Activated gamma-delta T cell (primary cell): ENCODE results near the gene LRCH4.
"Not testable (repeated sequence)": the region's sequence is repeated elsewhere in the genome, so short reads cannot be mapped to it uniquely, and the experiment has no call there.

ENCODE experiments used
- DNase-seq: peaks from one replicate; lab custom pipeline; 2025; lab: John Stamatoyannopoulos, UW

LRCH4 gene

DNA sequence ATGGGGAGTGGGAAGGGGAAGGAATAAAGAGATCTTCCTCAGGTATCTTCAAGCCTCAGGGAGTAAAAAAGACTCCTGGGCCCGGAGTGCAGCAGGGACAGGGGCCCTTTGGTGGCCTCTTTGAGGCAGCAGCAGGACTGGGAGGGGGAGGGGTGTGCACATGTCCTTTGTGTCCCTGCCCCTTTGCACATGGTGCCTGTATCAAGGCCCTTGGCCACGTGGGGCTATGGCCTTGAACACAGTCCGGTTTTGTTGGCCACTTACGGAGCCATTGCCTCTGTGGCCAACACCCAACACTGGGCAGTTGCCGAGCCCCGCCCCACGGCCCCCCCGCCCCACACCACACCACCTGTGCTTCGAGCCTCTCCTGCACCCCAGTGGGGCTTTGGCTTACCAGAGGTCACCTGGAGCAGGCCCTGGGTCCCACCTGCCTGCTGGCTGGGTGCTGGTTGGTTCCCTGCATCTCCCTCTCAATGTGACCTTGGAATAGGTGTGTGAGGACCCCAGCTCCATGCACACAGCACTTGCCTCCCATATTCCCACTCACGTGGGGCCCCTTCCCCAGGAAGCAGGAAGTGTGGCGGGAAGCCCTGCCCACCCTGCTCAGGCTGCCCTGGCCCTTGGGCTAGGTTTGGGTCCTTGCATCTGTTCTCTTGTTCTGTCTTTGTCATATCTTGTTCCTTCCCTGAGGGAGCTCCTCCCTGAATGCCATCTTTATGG lies 17.6 kb downstream of the LRCH4 start:
- DNase-seq = no peak

- DNase-seq = no peak
Observed at GRCh38 chr7:100567751-100568175, 18.2 kb downstream of the LRCH4 start.

DNA sequence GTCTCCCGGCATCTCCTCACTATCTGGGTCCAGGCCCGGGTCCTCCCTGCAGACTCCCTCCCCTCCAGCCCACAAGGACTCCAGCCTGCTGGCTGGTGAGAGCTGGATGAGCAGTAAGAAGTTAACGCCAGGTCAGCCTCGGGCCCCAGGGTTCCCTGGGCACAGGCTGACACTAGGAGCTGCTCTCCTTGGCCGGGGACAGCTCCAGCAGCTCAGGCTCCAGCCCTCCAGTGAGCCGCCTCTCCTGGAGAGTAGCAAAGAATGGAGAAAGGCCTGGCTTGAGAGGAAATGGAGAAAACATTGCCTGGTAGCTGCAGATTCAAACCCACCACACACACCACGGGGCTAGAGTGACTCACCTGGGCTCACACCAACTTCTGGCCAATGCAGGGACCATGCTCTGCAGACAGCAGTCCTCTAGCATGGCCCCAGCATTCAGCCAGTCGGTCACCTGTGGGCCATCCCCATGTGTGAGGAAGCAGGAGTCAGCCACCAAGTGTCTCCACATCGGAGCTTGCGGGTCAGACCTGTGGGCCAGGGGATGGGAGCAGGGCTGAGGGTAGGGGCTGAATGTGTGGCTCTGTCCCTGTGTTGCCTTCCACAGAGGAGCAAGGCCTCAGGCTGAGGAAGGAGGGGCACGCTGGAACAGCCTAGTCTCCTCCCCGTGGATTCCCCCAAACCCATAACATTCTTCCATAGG lies 18.7 kb downstream of the LRCH4 start:
- DNase-seq = no peak

GRCh38 chr7:100566018-100566531 lies 19.9 kb downstream of the LRCH4 start:
- DNase-seq = no peak

GRCh38 chr7:100565133-100565571 lies 20.8 kb downstream of the LRCH4 start:
- no peak for DNase-seq

DNA sequence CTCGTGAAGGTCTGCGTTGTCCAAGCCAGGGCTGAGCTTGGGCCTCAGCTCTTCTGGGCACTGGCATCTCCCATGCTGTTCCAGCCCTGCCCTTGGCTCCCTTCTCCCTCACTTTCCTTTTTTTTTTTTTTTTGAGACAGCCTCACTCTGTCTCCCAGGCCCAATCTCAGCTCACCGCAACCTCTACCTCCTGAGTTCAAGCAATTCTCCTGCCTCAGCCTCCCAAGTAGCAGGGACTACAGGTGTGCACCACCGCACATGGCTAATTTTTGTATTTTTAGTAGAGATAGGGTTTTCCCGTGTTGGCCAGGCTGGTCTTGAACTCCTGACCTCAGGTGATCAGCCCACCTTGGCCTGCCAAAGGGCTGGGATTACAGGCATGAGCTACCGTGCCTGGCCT lies 21.5 kb downstream of the LRCH4 start:
- not testable (repeated sequence) for DNase-seq

DNA sequence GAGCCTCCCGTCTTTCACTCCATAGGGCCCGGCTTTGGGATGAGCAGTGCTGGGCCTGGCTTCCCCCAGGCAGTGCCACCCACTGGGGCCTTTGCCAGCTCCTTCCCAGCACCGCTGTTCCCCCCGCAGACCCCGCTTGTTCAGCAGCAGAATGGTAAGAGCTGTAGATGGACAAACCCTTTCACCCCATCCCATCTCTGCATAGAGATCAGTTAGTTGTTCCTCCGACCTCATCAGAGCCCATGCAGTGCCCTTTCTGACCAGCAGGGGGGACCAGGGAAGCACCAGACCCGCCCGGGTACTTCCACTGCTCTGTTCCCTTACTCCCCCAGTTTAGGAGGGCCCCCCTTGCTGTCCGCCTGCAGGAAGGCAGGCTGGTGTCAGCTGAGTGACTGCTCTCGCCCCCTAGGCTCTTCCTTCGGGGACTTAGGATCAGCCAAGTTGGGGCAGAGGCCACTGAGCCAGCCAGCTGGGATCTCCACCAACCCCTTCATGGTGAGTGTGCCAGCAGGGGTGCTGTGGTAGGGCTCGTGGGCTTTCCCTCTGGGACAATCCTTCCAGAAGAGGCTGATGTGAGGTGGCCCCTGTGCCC lies 22.0 kb downstream of the LRCH4 start:
- DNase-seq = no peak

- DNase-seq = no peak
Observed at GRCh38 chr7:100563100-100563564, 22.8 kb downstream of the LRCH4 start.

DNA sequence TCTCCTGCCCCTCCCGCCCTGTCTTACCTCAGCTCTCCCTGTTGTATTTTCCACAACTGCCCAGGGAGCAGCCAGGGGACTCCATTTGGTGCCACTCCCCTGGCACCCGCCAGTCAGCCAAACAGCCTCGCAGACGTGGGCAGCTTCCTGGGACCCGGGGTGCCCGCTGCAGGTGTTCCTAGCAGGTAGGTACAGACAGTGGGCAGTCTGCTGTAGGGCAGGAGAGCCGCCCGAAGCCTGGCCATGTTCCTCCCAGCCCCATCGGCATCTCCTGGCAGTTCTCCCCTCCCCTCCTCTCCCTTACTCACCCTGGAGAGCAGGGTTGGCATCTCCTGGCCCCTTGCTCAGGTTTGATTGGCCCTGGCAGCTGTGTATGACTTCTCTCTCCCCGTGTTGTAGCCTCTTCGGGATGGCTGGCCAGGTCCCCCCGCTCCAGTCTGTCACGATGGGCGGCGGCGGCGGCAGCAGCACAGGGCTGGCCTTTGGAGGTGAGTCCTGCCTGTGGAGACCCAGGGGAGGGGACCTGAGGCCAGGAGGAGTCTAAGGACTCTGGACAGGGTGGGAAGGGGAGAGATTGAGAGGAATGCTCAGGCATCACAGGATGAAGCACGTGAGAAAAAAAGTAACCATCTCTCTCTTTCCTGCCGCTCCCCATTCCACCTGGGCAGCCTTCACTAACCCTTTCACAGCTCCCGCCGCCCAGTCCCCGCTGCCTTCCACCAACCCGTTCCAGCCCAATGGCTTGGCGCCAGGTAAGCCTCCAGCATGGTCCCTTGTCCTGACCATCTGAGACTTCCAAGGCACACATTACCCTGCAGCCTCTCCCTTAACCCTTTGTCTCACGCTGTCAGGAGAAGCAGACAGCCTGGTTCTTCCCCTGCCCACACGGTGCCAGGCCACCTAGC lies 23.5 kb downstream of the LRCH4 start:
- DNase-seq = no peak

DNA sequence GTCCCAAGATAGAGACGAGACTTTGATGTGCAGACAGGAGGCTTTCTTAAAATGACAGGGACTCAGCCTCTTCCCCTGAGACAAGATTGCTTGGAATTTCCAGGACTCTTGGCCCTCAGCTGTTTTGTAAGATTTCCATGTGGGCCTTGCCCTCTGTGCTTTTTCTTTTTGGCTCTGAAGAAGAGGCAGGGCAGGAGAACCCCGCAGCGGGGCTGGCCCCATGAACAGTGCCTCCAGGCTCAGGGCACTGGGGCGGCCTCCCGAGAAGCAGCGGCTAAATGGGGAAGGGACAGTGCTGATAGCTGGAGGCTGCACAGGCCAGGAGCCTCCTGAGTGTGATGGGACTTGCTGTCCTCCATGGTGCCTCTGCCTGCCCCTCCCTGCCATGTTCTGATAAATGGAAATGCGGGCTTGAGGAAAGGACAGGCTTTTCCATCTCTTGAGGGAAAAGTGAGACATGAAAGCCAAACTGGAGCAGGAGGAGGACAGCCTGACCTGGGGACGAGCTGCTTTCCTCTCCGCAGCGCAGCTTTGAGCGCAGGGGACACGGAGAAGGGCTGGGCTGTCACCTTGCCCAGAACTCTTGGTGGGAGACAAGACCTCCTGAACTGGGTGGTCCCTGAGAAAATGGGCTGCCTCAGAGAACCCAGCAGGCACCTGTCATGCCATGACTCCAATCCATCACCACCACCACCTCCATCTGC lies 24.3 kb downstream of the LRCH4 start:
- DNase-seq = no peak

DNA sequence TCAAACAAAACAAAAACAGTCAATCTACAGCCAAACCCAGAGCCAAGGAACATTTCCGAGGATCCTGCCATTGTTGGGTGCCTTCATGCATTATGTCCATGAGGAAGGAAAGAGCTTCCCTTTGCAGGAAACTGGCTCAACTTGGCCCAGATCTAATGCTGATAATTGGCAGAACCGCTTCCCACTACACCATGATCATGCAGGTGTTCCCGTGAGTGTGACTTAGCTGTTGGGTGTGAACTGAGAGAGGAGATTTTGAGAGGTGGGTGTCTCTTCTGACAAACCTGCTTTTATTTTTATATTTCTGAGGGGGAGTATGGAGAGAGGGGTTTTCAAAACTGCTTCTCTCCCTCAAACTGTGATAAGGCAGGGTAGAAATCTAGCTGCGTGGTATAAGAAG lies 26.8 kb downstream of the LRCH4 start:
- DNase-seq = no peak

DNA sequence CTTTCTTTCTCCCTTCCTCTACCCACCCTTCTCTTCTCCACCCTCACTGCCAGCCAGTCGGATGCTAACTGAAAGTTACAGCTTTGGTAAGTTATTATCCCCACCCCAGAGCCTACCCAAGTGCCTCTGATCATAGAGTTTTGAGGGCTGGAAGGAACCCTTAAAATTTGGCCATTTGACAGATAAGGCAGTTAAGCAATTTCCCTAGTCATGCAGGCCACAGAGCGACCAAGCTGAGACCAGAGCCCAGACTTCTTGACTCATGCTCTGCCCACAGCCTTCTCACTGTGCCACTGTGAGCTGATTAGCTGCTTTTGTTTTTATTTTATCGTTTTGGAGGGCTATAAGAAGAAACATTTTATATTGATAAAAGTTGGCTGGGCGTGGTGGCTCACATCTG lies 29.4 kb downstream of the LRCH4 start:
- no peak for DNase-seq

GRCh38 chr7:100555701-100556100 lies 30.2 kb downstream of the LRCH4 start:
- no peak for DNase-seq

DNA sequence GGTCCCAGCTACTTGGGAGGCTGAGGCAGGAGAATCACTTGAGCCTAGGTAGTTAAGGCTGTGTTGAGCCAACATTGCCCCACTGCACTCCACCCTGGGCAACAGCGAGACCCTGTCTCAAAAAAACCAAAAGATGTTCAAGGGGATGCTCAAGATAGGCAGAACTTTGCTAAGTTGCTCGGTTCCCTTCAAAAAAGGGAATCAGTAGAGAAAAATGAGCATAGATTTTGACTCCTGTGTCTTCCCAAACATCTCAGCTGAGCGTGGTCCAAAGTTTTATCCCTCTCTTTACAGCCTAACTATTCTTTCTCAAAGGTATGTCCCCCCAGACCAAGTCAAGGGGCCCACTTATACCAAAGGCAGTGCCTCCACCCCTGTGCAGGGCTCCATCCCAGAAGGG lies 32.9 kb downstream of the LRCH4 start:
- DNase-seq = no peak

DNA sequence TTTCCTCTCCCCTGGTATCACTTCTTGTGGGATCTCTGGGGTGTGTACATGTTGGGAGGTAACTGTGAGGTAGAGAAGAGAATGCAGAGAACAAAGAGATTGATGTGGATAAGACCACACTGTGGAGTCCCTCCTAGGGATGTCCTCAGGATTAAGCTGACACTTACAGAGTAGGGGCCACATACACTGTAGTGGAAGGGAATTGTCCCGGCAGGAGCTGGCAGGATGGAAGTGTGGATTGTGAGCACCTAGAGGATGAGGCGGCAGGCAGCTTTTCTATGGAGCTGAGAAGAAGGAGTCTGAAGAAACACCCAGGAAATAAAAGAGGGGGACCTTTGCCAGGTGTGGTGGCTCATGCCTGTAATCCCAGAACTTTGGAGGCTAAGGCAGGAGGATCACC lies 33.4 kb downstream of the LRCH4 start:
- DNase-seq = no peak

- DNase-seq = not testable (repeated sequence)
Observed at GRCh38 chr7:100548446-100548845, 37.5 kb downstream of the LRCH4 start.

DNA sequence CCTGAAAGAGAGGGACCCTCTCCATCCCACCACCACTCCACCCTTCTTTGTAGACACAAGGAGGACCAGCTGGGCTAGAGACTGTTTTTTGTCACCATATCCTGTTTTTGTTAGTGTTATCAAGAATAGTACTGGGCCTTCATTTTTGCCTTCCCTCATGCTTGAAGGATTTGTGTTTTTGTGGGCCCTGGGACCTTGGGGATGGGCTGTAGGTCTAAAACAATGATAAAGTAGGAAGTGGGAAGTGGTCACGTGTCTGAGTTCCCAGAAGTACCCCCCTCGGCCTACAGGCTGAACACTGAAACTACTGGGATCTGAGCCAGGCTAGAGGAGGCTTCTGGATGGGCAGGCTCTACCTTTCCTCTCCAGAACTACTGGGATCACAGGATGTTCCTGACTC lies 38.1 kb downstream of the LRCH4 start:
- no peak for DNase-seq

DNA sequence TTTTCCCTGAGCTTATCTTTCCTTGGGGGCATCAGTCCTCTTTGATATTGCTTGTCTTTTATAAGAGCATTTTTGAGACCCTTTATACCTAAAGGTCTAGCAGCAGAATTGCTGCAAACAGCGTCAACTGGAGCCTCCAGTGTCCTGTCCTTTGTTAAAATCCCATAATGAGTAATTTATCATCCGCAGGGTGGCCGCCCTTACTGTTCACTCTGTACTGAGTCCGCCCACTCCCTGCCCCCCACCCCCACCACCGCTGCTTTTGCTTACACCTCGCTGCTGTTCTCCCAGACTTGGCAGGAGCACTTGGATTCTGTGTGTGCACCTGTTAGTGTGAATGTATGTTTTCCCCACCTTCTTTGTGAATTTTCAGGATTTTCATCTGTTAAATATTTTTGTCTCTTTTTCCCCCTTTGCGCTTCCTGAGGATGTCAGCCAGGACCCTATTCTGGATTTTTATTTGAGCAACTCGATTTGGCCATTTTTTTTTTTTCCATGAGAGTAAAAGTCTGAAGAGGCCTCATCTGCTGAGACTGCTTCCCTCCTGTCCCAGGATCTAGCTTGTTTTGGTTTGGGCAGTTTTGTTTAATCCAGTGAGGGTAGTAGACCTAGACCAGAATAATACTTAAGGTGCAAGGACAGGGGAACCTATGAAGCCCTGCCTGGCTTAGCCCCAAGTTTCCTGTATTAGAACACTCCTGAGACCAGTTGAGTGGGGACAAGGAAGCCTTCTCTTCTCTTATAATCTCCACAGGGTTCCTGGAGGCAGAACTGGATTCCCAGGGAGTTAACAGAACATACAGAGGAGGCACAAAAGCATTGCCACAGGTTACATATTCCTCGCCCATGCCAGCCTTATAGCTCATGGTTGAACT lies 38.8 kb downstream of the LRCH4 start:
- no peak for DNase-seq

DNA sequence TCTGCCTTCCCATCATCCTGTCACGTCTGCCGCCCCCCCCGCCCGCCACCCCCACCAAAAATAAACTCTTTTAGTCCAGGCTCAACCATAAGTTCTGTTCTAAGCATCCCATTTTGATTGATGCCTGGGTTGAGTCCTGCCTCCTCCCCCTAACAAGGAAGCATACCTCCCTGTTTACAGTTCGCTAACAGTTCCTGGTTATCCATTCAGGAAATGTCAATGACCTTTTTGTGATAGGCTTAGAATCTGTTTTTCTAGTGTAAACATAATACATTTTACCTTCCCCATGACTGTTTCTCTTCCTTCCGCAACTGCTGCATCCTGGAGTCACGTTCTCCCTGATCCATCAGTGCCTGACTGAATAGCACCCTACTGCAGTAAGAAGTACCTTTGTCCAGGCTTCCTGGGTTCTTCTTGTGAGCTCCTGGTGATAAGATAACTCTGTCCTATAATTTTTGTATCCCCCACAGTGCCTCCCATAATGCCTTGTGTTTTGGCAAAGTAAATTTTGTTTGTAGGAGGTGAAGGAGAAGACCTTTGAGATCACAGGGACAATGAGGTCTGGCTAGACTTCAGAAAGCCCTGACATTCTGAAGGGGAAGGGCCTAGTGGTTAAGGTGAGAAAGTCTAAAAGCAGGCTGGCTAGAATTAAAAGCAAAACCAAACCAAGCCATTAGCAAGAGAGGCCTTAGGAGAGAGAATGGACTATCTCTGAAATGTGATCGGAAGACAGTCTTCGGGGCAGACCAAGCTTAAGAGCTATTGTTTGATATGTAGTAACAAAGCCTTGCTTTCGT lies 39.6 kb downstream of the LRCH4 start:
- DNase-seq = no peak
